HG03060 (cell line): ENCODE data around the gene RGS7BP.
"Not testable (repeated sequence)": the region's sequence is repeated elsewhere in the genome, so short reads cannot be mapped to it uniquely, and the experiment has no call there.

Source experiments
- ATAC-seq: cut with Tn5 transposase; IDR thresholded peaks from one replicate; pipeline ENCODE4 v1.9.1; 2021; ENCODE audit warnings: low read depth, moderate number of reproducible peaks; ENCODE audit not compliant: unreplicated experiment

The RGS7BP gene

DNA sequence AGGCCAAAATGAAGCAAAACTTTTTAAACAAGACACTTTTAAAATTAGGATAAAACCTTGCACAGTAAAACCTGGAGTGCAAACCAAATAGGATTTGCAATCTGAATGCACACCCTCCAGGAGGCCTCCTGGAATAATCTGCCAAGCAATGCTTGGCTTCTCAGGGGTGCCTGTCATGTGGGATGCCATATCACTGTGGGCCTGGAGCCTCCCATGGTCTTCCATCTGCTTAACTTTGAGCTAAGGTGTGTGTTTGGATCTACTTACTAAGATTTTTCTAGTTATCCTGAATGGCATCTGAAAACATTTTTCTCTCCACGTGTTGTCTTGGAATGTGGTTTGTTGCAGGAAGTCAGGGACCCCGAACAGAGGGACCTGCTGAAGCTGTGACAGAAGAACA is 52.1 kb downstream of the RGS7BP start:
- ATAC-seq, result no peak

- ATAC-seq, result not testable (repeated sequence)
Observed at GRCh38 chr5:64558641-64559040, 52.8 kb downstream of the RGS7BP start.

- ATAC-seq, result no peak
Observed at GRCh38 chr5:64566310-64566916, 60.6 kb downstream of the RGS7BP start.

DNA sequence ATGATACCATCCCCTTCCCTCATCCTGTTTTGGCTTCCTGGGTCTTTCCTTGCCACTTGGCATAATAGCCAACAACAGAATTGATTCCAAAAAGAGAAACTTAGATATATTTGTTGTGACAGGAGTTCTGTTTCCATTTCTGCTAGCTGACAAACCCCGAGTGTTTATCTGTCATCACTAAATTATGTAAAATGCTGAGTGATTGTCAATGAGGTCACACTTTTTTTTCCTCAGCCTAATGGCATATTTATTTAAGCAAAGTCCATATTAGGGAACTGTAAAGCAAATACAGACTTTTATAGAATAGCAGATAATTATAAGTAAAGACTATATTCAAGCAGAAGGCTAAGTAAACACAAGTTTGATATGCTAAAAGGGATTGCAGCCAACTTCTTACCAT is 64.0 kb downstream of the RGS7BP start:
- no peak for ATAC-seq

DNA sequence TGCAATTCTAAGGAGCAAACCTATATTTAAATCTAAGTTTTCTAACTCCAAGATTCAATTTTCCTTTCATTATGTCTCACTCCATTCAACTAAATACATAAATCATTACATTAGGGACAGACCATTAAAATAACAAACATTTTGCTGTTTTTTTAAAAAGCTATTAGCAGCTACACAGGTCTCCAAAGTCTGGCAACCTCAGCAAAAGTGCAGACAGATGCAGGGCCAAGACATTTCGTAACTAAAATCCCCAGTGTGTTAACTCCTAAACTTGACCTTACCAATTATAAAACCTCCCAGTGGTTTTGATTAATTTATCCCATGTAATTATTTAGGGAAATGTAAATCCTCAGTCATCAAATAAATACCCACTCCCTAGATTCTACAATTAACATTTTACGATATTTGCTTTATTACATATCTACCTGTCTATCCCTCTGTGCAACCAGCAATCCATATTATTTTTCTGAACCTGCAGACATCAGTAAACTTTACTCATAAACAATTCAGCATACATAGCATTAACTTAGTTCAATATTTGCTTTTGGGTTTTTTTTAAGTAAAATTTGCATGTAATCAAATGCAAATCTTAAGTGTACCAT is 64.7 kb downstream of the RGS7BP start:
- no peak for ATAC-seq

- ATAC-seq, result no peak
Observed at GRCh38 chr5:64575561-64575960, 69.7 kb downstream of the RGS7BP start.

- no peak for ATAC-seq
Observed at GRCh38 chr5:64576250-64576649, 70.4 kb downstream of the RGS7BP start.

GRCh38 chr5:64585646-64586045 is 79.8 kb downstream of the RGS7BP start:
- no peak for ATAC-seq

- ATAC-seq, result no peak
Observed at GRCh38 chr5:64587370-64587769, 81.6 kb downstream of the RGS7BP start.

DNA sequence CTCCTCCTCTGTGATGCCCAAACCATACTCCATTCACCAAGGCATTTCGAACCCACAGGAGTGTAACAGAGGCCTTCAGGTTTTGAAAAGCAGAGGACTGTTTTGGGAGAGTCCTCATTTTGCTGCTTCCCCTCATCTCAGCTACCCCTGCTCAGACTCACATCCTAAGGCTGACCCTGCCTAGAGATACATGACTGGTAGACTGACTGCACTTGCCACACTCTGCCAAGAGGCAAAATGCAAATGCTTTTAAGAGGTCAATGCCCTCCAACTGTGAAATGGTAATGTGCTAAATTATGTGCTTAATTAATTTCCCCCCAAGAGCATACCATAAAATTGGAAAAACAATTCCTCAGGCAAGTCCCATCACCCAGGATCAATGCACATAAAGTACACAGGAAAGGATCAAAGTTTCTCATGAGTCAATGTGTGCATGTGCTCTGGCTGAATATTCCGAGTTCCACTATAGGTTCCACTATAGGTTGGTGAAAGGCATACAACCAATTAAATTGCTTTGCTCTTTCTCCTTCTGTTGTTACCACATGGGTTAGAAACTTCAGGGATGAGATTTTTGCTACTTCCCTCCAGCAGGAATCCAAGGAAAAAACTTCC is 87.0 kb downstream of the RGS7BP start:
- ATAC-seq, result no peak

GRCh38 chr5:64594025-64594424 is 88.2 kb downstream of the RGS7BP start:
- no peak for ATAC-seq

DNA sequence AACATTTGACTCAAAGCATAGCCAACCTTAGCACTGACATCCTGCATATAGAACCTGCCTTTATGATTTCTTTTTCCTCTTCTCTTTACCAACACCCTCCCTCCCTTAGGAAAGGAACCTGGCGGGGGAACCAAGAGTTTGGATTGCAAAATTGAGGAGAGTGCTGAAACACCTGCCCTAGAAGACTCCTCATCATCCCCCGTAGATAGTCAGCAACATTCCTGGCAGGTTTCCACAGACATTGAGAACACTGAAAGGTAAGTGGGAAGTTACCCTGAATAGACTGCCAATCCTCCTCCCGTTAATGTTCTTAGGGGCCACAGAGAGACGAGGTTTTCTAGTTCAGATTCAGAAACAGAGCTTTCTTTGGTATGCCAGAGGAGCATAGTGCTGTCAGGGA is 88.8 kb downstream of the RGS7BP start:
- no peak for ATAC-seq

GRCh38 chr5:64595031-64595855 is 89.4 kb downstream of the RGS7BP start:
- ATAC-seq, result no peak

- no peak for ATAC-seq
Observed at GRCh38 chr5:64599226-64599625, 93.4 kb downstream of the RGS7BP start.

DNA sequence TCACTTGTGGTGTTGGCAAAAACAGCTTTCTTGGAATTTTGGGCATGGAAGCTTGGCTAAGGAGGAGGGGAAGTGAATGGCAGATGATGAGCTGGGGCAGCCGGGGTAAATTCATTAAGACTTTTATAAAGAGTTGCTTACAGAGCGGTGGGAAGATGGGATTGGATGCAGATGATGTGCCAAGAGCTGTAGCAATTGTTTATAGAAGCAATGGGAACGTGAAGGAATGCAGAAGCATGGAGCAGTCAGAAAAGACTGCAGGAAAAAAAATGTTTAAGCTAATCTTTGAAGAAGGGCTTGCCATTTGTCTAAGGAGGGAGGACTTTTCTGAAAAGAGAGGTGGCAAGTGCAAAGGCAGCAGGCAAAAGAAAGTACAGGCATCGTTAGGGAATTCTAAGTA is 97.9 kb downstream of the RGS7BP start:
- ATAC-seq, result no peak

GRCh38 chr5:64606926-64607325 is 101.1 kb downstream of the RGS7BP start:
- no peak for ATAC-seq

GRCh38 chr5:64612344-64612961 is 106.6 kb downstream of the RGS7BP start:
- ATAC-seq, result no peak

GRCh38 chr5:64615895-64616294 is 110.1 kb downstream of the RGS7BP start:
- peak; percentile 85 for ATAC-seq

DNA sequence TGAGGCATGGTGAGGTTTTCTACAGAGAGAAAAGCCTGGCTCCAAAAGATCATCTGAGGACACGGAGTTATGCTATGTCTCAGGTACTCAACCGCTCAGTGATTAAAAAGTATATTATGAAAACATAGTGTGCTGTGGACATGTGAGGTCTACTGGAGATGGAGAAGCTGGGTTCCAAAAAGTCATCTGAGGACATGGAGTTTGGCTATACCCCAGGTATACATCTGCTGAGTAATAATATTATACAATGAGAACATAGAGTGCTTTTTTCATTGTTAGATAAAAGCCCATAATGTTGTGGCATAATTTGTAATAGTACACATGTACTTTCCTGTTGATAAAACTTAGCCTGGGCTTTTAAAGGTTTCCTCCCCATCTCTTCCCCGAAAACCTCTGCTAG is 113.8 kb downstream of the RGS7BP start:
- ATAC-seq, result no peak

GRCh38 chr5:64622991-64623390 is 117.2 kb downstream of the RGS7BP start:
- no peak for ATAC-seq

- no peak for ATAC-seq
Observed at GRCh38 chr5:64625678-64626077, 119.9 kb downstream of the RGS7BP start.
